Fibroblast of villous mesenchyme (primary cell): ENCODE data around the gene TGFBR3. TPM values are rescaled to one million over a fixed set of nuclear protein-coding genes. Genes with fewer than 3 reads are reported as not detected.

Experiments
- DNase-seq: peaks from one replicate; pipeline ENCODE4 v3.0.0-alpha.2; 2010; ENCODE audit warnings: low read depth
- H3K4me3 ChIP-seq: 2 replicates; pipeline ENCODE4 v1.5.1; 2011; ENCODE audit warnings: low read depth, mild to moderate bottlenecking, low read length
- total RNA-seq: library from RNA; depleted of rRNA; stranded (reverse); fragments of >200 nt; gene quantifications from 2 replicates; pipeline ENCODE4 v1.2.3, GENCODE V29; 2012
- TF ChIP-seq, protein P1 (sequence below): IDR thresholded peaks from 2 replicates; pipeline ENCODE4 v1.5.1; 2012; ENCODE audit warnings: low read depth, mild to moderate bottlenecking, low read length; ENCODE audit not compliant: insufficient read depth

The TGFBR3 gene
- total RNA-seq, 1 donor, result 17.7 TPM

- no peak overlapping the region for H3K4me3 ChIP-seq
- DNase-seq, result peak; percentile 86
- TF ChIP-seq, protein P1, sequence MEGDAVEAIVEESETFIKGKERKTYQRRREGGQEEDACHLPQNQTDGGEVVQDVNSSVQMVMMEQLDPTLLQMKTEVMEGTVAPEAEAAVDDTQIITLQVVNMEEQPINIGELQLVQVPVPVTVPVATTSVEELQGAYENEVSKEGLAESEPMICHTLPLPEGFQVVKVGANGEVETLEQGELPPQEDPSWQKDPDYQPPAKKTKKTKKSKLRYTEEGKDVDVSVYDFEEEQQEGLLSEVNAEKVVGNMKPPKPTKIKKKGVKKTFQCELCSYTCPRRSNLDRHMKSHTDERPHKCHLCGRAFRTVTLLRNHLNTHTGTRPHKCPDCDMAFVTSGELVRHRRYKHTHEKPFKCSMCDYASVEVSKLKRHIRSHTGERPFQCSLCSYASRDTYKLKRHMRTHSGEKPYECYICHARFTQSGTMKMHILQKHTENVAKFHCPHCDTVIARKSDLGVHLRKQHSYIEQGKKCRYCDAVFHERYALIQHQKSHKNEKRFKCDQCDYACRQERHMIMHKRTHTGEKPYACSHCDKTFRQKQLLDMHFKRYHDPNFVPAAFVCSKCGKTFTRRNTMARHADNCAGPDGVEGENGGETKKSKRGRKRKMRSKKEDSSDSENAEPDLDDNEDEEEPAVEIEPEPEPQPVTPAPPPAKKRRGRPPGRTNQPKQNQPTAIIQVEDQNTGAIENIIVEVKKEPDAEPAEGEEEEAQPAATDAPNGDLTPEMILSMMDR, result no peak
Observed at GRCh38 chr1:91827087-91827458, 58.9 kb downstream of the TGFBR3 start.

- no peak overlapping the region for H3K4me3 ChIP-seq
- DNase-seq, result no peak
- TF ChIP-seq, protein P1, result no peak
Observed at GRCh38 chr1:91826649-91827048, 59.3 kb downstream of the TGFBR3 start.

GRCh38 chr1:91826248-91826647 lies 59.7 kb downstream of the TGFBR3 start:
- DNase-seq, result no peak
- TF ChIP-seq, protein P1, result no peak

GRCh38 chr1:91821126-91821868 lies 64.7 kb downstream of the TGFBR3 start:
- DNase-seq, result no peak

More at GRCh38 chr1:91826248-91826647, 59.7 kb downstream of the TGFBR3 start:
- no peak overlapping the region for H3K4me3 ChIP-seq

GRCh38 chr1:91819038-91819788 lies 66.7 kb downstream of the TGFBR3 start:
- no peak for DNase-seq
- TF ChIP-seq, protein P1, result no peak
- H3K4me3 ChIP-seq, result no peak overlapping the region

More at GRCh38 chr1:91821126-91821868, 64.7 kb downstream of the TGFBR3 start:
- H3K4me3 ChIP-seq, result no peak overlapping the region
- TF ChIP-seq, protein P1, result no peak

- no peak overlapping the region for H3K4me3 ChIP-seq
- TF ChIP-seq, protein P1, result no peak
- DNase-seq, result no peak
Observed at GRCh38 chr1:91818713-91818975, 67.3 kb downstream of the TGFBR3 start.
